ENCODE results near the gene SPRR1A.

The SPRR1A gene

GRCh38 chr1:152983743-152984142 is at the start of gene SPRR1A:
TSS of gene SPRR1A (plus strand) at chr1:152984081. CDS start at chr1:152985231, 1,150 bp downstream.
- DNase-seq (ENCODE audit: low spot score): no peak

- DNase-seq (ENCODE audit: low spot score): no peak
These were observed 43.3 kb upstream of the SPRR1A start for GRCh38 chr1:152940614-152941013.

DNA sequence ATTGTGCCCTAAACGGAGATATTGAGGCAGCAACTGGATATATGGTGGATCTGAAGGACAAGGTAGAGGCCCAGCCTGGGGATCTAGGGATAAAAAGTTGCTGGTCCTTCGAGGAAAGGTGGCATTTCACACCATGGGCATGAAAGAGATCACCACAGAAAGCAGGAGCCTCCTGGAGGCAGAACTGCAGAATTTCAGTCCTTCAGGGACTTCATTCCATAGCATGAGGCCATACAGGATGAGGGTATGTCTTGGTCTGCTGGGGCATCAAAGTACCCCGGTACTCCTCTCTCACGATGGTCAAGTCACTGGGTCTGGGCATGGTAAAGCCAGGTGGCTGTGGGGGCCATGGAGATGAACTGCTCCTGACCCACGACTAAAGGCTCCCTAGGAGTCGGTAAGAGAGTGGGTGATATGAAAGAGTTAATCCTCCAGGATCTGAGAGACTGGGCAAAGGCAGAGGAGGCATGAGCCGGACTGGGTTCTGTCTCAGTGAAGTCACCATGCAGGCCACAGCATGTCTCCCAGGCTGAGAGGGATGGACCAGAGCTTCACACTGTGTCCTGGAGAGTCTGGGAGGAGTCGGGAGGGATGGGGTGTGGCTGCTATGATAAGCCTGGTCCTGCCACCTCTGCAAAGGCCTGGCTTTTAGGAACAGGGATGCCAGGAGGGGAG is 42.7 kb upstream of the SPRR1A start:
- DNase-seq (ENCODE audit: low spot score): no peak

DNA sequence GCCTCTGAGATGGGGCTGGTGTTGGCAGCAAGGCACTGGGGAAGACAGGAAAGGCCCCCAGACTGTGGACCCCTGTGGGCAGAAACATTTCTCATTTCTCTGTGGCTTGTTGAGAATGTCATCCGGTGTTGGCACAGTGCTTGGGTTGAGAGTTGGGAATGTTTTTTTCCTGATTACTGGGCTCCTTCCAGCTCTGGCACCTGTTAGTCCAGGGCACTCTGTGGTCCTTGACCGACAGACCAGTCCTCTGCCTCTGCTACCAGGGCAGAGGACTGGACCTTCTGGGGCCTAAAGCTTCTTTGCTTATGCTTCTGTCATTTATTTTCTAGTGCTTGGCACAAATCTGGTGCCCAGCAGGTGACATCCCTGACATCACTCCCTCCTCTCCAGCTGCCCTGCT is 41.7 kb upstream of the SPRR1A start:
- DNase-seq (ENCODE audit: low spot score): no peak

DNA sequence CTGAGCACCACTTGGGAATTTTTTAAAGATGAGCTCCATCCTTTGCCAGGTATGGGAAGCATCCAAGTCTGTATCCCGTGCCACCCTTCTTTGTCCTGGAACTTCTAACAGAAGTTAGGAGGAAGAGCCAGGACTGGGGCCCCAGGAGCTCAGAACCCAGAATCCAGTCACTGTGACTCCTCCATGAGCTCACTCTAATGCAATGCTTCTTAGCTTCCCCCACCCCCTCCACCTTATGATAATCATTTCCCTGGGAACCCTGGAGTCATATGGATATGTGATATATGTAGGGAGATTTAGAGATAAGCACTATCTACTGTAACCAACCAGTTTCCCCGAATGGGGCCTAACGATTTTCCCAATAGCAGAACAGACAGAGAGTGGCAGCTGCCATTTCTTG is 37.6 kb upstream of the SPRR1A start:
- no peak for DNase-seq (ENCODE audit: low spot score)

DNA sequence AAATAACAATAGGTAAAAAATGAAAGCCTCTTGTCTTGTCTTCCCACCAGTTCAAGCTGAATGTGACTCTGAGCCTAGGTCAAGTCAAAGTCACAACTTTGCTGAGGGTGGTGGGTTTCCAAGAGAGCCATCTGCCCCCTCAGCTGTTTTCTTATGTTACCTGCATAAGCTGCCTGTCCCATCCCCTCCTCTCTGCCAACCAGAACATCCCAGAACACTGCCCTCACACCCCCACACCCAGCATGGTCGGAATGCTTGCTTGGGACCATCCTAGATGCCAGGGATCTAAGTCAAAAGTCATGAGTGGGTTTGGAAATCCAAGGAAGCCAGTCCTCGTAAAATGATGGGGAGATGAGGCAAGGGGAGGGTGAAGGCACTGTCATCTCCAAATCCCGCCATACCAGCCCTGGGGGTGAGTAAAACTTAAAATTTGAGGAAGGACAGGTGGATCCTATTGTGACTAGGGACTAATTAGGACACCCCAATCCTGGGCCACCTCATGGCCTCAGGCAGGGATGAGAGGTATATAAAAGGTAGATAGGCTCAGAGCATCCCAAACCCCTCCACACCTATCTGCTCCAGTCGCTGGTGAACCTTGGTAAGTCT is 37.1 kb upstream of the SPRR1A start, which contains the start of gene SPRR5:
Gene SPRR5, plus strand, starts transcription at position 556 of the 606 bp plus-strand sequence. CDS start 1,349 bp downstream, outside the sequence.
- DNase-seq (ENCODE audit: low spot score): no peak

DNA sequence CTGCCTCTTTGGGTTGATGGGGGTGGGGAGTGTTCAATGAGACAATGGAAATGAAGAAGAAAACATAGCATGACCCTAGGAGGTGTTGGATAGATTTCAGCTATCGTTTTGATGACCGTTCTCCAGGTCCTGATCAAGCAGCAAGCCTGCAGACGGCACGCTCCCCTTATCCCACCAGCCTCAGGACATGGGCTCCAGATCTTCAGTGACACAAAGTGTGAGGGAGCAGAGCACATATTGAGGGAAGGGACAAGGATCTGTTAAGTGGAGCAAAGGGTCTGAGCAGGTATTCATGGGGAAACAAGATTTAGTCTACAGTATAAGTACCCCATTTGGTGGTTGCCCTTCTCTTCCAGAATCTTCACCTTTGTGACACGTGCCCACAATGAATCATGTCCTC is 32.2 kb upstream of the SPRR1A start:
- no peak for DNase-seq (ENCODE audit: low spot score)

- no peak for DNase-seq (ENCODE audit: low spot score)
These were observed 30.1 kb upstream of the SPRR1A start for GRCh38 chr1:152953761-152954160.

DNA sequence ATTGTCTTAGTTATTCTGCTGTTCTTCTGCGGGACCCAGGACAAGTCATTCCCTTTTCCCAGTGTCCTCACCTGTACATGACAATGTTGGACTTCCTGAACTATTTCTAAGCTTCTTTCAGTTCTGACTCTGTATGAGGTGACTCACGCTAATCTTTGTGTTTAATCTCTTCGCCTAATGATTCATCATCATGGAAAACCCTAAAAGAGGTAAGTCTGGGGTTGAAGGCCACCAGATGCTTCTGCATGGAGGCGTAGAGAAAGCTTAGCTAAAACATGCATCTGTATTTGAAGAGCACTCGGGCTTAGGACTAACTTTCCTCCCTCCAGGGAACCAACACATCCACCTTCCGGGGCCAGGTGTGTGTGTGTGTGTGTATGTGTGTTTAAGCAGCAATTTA is 29.4 kb upstream of the SPRR1A start:
- DNase-seq (ENCODE audit: low spot score): no peak

DNA sequence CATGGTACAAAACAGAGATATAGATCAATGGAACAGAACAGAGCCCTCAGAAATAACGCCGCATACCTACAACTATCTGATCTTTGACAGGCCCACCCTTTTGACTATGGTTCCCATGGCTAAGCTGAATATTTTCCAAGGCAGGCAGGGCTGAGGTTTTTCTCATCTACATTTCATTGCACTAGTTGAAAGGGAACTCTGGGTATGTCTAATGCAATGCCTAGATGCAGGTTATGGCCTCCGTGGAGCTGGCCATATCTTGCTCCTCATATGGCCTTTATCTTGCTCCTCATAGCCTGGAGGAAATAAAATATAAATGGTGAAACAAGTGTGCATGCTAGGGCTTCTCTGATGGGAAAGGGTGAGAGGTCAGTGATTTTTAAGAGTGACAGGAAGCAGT is 26.3 kb upstream of the SPRR1A start:
- no peak for DNase-seq (ENCODE audit: low spot score)

GRCh38 chr1:152959273-152959672 is 24.6 kb upstream of the SPRR1A start:
- DNase-seq (ENCODE audit: low spot score): no peak

DNA sequence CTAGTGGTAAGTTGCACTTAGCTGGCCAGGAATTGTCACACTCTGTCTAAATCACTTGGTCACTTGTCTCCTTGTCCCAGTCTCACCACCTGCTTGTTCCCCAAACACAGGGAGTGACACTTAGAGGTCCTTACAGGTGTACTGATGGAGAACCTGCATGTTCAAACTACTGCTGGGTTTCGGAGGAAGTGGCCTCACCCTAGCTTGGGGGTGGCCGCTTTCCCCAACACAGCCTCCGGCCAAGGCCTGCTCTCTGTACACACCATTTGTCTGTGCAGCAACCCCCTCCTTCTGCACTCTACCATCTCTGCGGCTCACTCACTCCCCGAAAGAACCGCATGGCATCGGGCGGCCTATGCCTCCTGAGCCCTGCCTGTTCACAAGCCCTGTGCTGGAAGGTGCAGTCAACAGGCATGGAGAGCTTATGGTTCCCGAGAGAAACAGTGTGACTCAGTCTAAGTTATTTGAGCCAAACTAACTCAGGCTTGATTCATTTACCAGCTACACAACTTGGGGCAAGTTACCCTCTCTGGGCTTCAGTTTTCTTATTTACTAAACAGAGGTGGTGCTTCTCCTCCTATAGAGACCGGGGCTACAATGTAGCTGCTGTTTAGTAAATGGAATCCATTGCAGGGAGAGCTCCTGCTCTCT is 24.0 kb upstream of the SPRR1A start:
- no peak for DNase-seq (ENCODE audit: low spot score)

DNA sequence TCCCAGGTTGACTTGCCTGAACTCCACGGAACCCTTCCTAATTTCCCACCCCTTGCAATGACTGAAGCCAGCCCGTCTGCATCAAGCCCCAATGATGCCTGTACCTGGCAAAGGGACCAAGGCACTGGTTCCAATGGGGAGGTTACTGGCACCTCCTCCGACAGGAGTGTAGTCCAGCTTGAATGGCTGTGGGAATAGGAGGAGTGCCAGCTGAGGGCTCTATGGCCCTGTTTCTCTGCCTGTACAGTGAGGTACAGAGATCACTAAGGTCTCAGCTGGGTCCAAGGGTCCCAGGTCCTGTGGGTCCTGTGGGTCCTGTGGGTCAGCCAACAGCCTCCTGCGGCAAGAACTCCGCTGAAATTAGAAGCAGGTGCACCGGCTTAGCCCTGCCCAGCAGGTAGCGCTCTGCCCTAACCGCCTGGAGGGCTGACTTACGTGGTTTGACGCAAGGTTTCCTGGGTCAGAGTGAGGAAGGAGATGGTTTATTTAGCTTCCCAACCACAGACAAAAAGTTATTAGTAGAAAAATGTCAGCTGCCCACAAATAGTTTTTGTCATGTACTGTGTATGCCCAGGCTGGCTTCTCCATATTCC is 23.3 kb upstream of the SPRR1A start:
- DNase-seq (ENCODE audit: low spot score): no peak

DNA sequence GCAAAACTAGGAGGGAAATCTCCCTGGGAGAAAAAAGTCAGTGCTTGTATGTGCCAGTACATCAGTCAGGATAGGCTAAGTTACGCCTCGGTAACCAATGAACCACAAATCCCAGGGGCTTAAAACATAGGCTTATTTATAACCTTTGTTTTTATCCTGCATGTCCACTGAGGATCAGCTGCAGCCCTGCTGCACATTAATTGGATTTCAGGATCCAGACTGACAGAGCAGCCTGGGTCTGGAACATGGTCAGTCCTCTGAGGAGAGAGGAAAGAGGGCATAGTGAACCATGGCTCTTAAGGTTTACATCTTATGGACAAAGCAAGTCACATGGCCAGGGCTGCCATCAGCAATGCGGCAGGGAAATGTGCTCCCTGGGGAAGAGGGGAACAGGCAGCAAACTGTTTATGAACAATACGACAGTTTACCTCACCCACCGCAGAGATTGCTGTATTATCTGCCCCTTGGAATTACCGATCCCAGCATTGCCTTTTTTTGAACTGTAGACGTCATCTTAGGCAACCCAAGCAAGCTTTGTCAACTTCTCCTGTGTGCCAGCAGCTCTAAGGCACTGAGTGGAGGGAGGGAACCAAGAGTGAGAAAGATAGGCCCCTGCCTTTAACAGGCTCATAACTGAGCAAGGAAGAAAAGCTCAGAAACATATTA is 22.5 kb upstream of the SPRR1A start:
- no peak for DNase-seq (ENCODE audit: low spot score)

- DNase-seq (ENCODE audit: low spot score): no peak
These were observed 20.9 kb upstream of the SPRR1A start for GRCh38 chr1:152962876-152963415.

DNA sequence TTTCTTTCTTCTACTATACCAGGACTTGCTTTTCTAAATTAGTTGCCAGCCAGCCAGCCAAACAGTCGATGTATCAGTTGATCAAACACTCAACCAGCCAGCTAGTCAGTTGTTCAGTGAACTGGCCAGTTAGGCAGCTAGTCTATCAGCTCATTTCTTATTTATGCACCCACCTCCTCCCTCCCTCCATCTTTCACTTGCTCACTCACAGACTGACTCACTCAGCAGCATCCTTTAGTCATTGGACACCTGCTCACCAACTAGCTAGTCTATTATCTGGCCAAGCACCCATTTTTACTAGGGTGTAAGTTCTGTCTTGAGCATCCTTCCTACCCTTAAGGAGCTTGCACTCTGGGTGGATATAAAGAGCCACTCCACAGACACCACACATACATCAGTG is 19.3 kb upstream of the SPRR1A start:
- DNase-seq (ENCODE audit: low spot score): no peak

DNA sequence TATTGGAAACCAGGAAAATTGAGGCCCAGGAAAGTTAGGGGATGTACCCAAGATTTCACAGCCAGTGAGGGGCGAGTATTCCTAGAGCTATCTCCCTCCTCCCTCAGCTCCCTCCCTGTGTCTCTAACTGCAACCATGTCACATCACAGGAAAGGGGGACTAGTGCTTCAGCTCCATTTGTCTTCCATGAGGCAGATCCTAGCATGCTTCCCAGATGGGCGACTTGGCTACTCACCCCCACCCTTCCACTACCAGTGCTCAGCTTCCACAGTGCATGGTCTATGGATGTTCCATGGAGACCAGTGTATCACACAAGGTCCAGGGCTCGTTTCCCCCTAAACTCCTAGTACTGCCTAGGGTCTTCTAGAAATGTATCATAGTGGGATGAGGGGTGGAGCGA is 18.0 kb upstream of the SPRR1A start:
- DNase-seq (ENCODE audit: low spot score): no peak

DNA sequence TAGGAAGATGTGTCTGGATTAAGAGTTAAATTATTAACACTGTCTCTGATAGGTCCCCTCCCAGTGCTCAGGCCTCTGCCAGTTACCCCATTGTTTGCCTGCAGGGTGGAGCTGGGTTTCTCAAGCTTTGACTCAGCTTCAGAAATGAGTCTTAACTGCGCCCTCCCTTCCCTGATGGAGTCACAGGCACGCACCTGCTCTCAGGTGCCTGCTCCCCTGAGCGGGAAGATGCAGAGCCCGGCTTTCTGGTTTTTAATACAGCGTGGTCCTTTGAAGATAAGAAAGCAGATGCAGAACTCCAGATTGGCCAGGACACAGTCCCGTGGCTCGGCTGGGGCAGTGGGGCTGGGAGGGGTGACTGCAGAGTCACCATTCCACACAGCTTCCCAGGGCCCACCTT is 16.7 kb upstream of the SPRR1A start:
- DNase-seq (ENCODE audit: low spot score): no peak

GRCh38 chr1:152968248-152968647 is 15.6 kb upstream of the SPRR1A start:
- DNase-seq (ENCODE audit: low spot score): no peak

DNA sequence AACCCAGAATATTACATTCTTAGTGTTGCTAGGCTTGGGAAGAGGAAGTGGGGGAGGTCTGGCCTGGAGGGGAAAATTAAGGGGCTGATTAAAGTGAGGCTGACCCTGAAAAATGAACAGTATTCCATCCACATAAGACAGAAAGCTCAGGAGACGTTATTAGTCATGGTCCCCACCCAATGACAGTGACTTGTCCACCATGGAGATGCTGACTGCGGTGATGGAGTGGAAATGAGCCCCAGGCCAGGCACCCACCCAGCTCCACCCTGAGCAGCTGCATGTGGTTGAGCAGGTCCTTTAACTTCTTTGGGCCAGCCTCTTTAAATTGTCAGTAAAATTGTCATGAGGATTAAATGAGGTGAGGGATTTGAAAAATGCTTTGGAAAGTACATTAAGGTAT is 14.8 kb upstream of the SPRR1A start:
- no peak for DNase-seq (ENCODE audit: low spot score)

- DNase-seq (ENCODE audit: low spot score): no peak
These were observed 13.4 kb upstream of the SPRR1A start, which contains the start of gene SPRR4 for GRCh38 chr1:152970495-152970894. TSS of gene SPRR4 (plus strand) at chr1:152970648. CDS start at chr1:152971891, 1,243 bp downstream.
